Right cardiac atrium (tissue), 5 donors: Measurements from ENCODE around the gene MGLL. TPM values are rescaled to one million over a fixed set of nuclear protein-coding genes. Genes with fewer than 3 reads are reported as not detected.

Experiments used
- ATAC-seq, 2 donors: fragments of 200-7000 bp; cut with Tn5 transposase; one replicate each; pipeline versions ENCODE4 v1.8.0 to v1.9.1; 2020; ENCODE audit warnings: moderate library complexity in 2 of 2, mild to moderate bottlenecking in 1 of 2
- DNase-seq, 3 donors: peaks; one replicate each; pipeline ENCODE4 v3.0.0-alpha.2; 2020
- H3K27ac ChIP-seq: one replicate; pipeline ENCODE4 v1.5.1; 2013; ENCODE audit warnings: mild to moderate bottlenecking, low read length, control low read depth, moderate library complexity
- H3K27me3 ChIP-seq: one replicate; pipeline ENCODE4 v1.6.1; 2013; ENCODE audit not compliant: control insufficient read depth, insufficient read depth
- H3K4me1 ChIP-seq: one replicate; pipeline ENCODE4 v1.6.1; 2013; ENCODE audit warnings: low read length; ENCODE audit not compliant: control insufficient read depth, insufficient read depth
- H3K4me3 ChIP-seq: one replicate; pipeline ENCODE4 v1.5.1; 2013; ENCODE audit warnings: low read length, control low read depth
- H3K9me3 ChIP-seq: one replicate; pipeline ENCODE4 v1.6.1; 2013; ENCODE audit warnings: low read length; ENCODE audit not compliant: control insufficient read depth
- WGBS: extraction: QIAGEN DNeasy Blood & Tissue Kit; methylation state at CpG from one replicate; pipeline ENCODE4 v1.1.7; 2013; 5-methylcytosine and 5-hydroxymethylcytosine counted together
- intact Hi-C, 4 donors: fragments of 100-400 bp; cut with DNase I; formaldehyde crosslinking; loops; one replicate each; pipeline versions ENCODE4 v1.11.0 to v1.14.0; 2022 to 2023
- polyA plus RNA-seq: library from polyadenylated mRNA; stranded (reverse); fragments of 200-250 nt; gene quantifications from one replicate; pipeline ENCODE4 v1.2.3, GENCODE V29; 2013
- total RNA-seq, 4 donors: library from RNA; stranded (reverse); fragmentation: NEBNext Ultra II Directional; extraction: Animal tissue kit (Norgen Biotek cat#: 25700); gene quantifications; one replicate each; pipeline ENCODE4 v1.2.1, GENCODE V29; 2021
- donor health status: healthy with polysubstance abuse.
- donor health status: DM: no; HTN: yes; CAD: no.
- donor health status: DM: no; HTN: no; CAD: no.
- donor health status: DM: no; HTN: yes; CAD: no; lungs with severe emphysema.
- donor health status: DM: yes; HTN: yes; CAD: no.

The MGLL gene
- total and polyA plus RNA-seq, 5 donors: 52.2 to 80.4 (median 64.9) TPM

- peak overlapping the region; percentile 91 for H3K27ac ChIP-seq
- no peak for ATAC-seq
- DNase-seq: peak; percentile 65 to 86 (median 86)
- no peak overlapping the region for H3K4me3 ChIP-seq
- no peaks in the 10 kb centered on the region for H3K9me3 ChIP-seq
- WGBS: 52% methylated on average over 4 of the region's 4 CpGs
- H3K4me1 ChIP-seq: peaks cover 35% of the 10 kb centered on the region
- no peaks in the 10 kb centered on the region for H3K27me3 ChIP-seq
- intact Hi-C loops: no loop called here
Measured at GRCh38 chr3:127702151-127702578, 120.2 kb downstream of the MGLL start.

- intact Hi-C loops: no loop called here
Measured at GRCh38 chr3:127701280-127701911, 120.9 kb downstream of the MGLL start.

GRCh38 chr3:127700406-127700805 lies 121.9 kb downstream of the MGLL start:
- no peaks in the 10 kb centered on the region for H3K27me3 ChIP-seq
- peak; percentile 12 to 48 (median 33) for DNase-seq
- H3K4me1 ChIP-seq: peaks cover 33% of the 10 kb centered on the region
- H3K4me3 ChIP-seq: no peak overlapping the region
- no peaks in the 10 kb centered on the region for H3K9me3 ChIP-seq
- intact Hi-C loops: no loop called here
- H3K27ac ChIP-seq: peak overlapping the region; percentile 80
- 79% methylated on average over 5 of the region's 5 CpGs for WGBS
- no peak for ATAC-seq

More at GRCh38 chr3:127701280-127701911, 120.9 kb downstream of the MGLL start:
- WGBS: 46% methylated on average over 11 of the region's 11 CpGs
- DNase-seq (peak; percentile 54 to 85 (median 82)), ATAC-seq (peak in 1 of 2 donors; percentile 15)
- H3K27ac ChIP-seq: peak overlapping the region; percentile 91
- peaks cover 38% of the 10 kb centered on the region for H3K4me1 ChIP-seq
- H3K4me3 ChIP-seq: no peak overlapping the region
- no peaks in the 10 kb centered on the region for H3K27me3 ChIP-seq
- H3K9me3 ChIP-seq: no peaks in the 10 kb centered on the region

- DNase-seq: peak; percentile 3 to 5 (median 4)
- Histone ChIP-seq H3K4me1 (peaks cover 33% of the 10 kb centered on the region), H3K4me3 (no peak overlapping the region), H3K27me3 (no peaks in the 10 kb centered on the region), H3K27ac (peak overlapping the region; percentile 80), H3K9me3 (no peaks in the 10 kb centered on the region)
- intact Hi-C loops: loop anchor here in 3 of 4 donors (5.0 to 10.0 kb wide), 3 partner anchors 48 to 125 kb away; partner anchors contain the start of gene MGLL (in 3 of the 3)
- no peak for ATAC-seq
- 70% methylated on average over 9 of the region's 9 CpGs for WGBS
Measured at GRCh38 chr3:127699416-127700300, 122.7 kb downstream of the MGLL start.

GRCh38 chr3:127698691-127699415 lies 123.5 kb downstream of the MGLL start:
- no peak overlapping the region for H3K4me3 ChIP-seq
- intact Hi-C loops: loop anchor here in 3 of 4 donors (5.0 to 10.0 kb wide), 3 partner anchors 48 to 126 kb away; partner anchors contain the start of gene MGLL (in 3 of the 3)
- DNase-seq: peak; percentile 22 to 69 (median 63)
- peak overlapping the region; percentile 85 for H3K27ac ChIP-seq
- no peak for ATAC-seq
- H3K4me1 ChIP-seq: peaks cover 33% of the 10 kb centered on the region
- WGBS: 58% methylated on average over 6 of the region's 6 CpGs
- H3K27me3 ChIP-seq: no peaks in the 10 kb centered on the region
- no peaks in the 10 kb centered on the region for H3K9me3 ChIP-seq

GRCh38 chr3:127698286-127698685 lies 124.0 kb downstream of the MGLL start:
- H3K4me3 ChIP-seq: no peak overlapping the region
- WGBS: 37% methylated on average over 3 of the region's 3 CpGs

GRCh38 chr3:127697551-127698240 lies 124.6 kb downstream of the MGLL start:
- intact Hi-C loops: loop anchor here in 3 of 4 donors (5.0 to 10.0 kb wide), 3 partner anchors 50 to 127 kb away; partner anchors contain the start of gene MGLL (in 3 of the 3)
- peaks cover 33% of the 10 kb centered on the region for H3K4me1 ChIP-seq

More at GRCh38 chr3:127698286-127698685, 124.0 kb downstream of the MGLL start:
- peaks cover 33% of the 10 kb centered on the region for H3K4me1 ChIP-seq
- H3K9me3 ChIP-seq: no peaks in the 10 kb centered on the region
- H3K27ac ChIP-seq: peak overlapping the region; percentile 85
- DNase-seq: peak; percentile 27 to 51 (median 47)
- no peaks in the 10 kb centered on the region for H3K27me3 ChIP-seq
- intact Hi-C loops: loop anchor here in 3 of 4 donors (5.0 to 10.0 kb wide), 3 partner anchors 49 to 127 kb away; partner anchors contain the start of gene MGLL (in 3 of the 3)
- ATAC-seq: peak; percentile 1 to 12

GRCh38 chr3:127694467-127695215 lies 127.7 kb downstream of the MGLL start:
- Histone ChIP-seq H3K27me3 (no peaks in the 10 kb centered on the region), H3K4me1 (peaks cover 21% of the 10 kb centered on the region), H3K4me3 (no peak overlapping the region), H3K27ac (no peak overlapping the region), H3K9me3 (no peaks in the 10 kb centered on the region)
- ATAC-seq: no peak
- peak; percentile 57 to 86 (median 85) for DNase-seq
- WGBS: 81% methylated on average over 17 of the region's 17 CpGs
- intact Hi-C loops: loop anchor here in 3 of 4 donors (5.0 to 10.0 kb wide), 3 partner anchors 53 to 130 kb away; partner anchors contain the start of gene MGLL (in 3 of the 3)

More at GRCh38 chr3:127697551-127698240, 124.6 kb downstream of the MGLL start:
- Histone ChIP-seq H3K4me3 (no peak overlapping the region), H3K27ac (peak overlapping the region; percentile 85), H3K9me3 (no peaks in the 10 kb centered on the region), H3K27me3 (no peaks in the 10 kb centered on the region)
- WGBS: 21% methylated on average over 16 of the region's 16 CpGs
- DNase-seq (peak; percentile 90 to 96 (median 94)), ATAC-seq (peak; percentile 79 to 85)

GRCh38 chr3:127693336-127693843 lies 128.9 kb downstream of the MGLL start:
- intact Hi-C loops: loop anchor here in 1 of 4 donors (10.0 kb wide), 1 partner anchor 131 kb away; the partner anchor contains the start of gene MGLL
- no peak for ATAC-seq
- H3K27me3 ChIP-seq: no peaks in the 10 kb centered on the region
- no peak overlapping the region for H3K4me3 ChIP-seq
- no peaks in the 10 kb centered on the region for H3K9me3 ChIP-seq
- H3K27ac ChIP-seq: no peak overlapping the region
- 89% methylated on average over 7 of the region's 7 CpGs for WGBS
- peak in 2 of 3 donors; percentile 16 to 23 for DNase-seq
- H3K4me1 ChIP-seq: peaks cover 19% of the 10 kb centered on the region
